LNCaP clone FGC (cell line): ENCODE data around the gene MED25.

Source experiments
- DNase-seq: peaks from one replicate; pipeline ENCODE4 v3.0.0-alpha.2; 2011; ENCODE audit warnings: low read depth
- H3K4me3 ChIP-seq: 2 replicates; pipeline ENCODE4 v1.5.1; 2011; ENCODE audit warnings: mild to moderate bottlenecking, low read depth, low read length, control low read depth
- CTCF ChIP-seq: IDR thresholded peaks from 2 replicates; pipeline ENCODE4 v1.5.1; 2012; ENCODE audit warnings: mild to moderate bottlenecking; ENCODE audit not compliant: control insufficient read depth, insufficient read depth; ENCODE audit errors: extremely low read depth

Gene MED25

GRCh38 chr19:49775742-49776370 is 42.2 kb upstream of the MED25 start:
- no peak for DNase-seq
- TF ChIP-seq CTCF = no peak
- no peak overlapping the region for H3K4me3 ChIP-seq

DNA sequence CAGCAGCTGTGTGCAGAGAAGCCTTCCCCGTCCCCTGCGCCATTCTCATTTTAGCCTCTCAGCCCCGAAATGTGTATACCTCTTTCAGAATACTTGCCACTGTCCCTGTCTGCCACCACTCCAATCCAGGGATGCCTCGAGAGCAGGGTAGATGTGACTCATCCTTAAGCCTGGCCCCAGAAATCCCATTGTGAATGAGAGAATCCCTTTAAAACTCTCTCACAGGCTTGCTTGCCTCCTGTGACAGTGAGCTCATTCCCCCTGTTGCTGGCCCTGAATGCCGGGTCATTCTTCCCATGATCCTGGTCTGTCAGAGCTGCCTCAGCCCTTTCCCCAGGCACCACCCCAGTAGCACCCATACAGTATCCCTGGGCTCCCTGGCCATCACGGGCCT is 41.7 kb upstream of the MED25 start:
- DNase-seq = no peak
- no peak overlapping the region for H3K4me3 ChIP-seq
- TF ChIP-seq CTCF = no peak

DNA sequence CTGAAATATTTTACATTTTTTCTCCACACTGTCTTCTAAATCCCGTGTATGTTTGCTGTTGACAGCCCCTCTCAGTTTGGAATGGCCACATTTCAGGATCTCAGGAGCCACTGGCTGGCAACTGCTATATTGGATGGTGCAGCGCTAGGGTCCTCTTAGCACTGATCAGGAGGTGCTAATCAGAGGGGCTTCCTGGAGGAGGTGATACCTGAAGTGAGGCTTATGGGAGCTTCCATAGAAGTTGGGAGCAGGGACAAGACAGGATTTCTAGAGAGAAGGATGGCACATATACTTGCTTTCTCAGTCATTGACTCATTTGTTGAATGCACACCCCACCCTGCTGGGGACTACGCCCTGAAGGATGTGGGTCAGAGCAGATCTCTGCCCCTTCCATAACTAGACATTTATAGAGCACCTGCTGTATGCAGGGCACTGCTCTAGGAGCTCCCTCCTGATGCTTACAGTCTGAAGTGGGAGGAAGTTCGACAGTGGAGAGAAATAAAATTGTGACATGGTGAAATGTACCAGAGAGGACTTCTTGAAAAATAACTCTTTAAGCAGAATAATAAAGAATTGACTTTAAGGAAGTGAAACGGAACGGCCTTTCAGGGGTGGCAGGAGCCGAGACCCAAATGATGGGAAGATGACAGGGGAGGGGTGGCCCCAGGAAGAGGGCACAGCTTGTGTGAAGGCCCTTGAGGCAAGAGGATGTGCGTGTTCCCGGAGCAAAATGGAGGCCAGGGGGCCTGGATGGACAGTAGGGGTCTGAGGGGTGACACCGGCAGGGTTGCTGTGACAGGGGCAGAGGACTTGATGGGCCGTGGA is 38.1 kb upstream of the MED25 start:
- no peak for TF ChIP-seq CTCF
- H3K4me3 ChIP-seq = no peak overlapping the region
- DNase-seq = no peak

- no peak for TF ChIP-seq CTCF
- H3K4me3 ChIP-seq = no peak overlapping the region
- DNase-seq = no peak
Measured at GRCh38 chr19:49780861-49781260, 37.2 kb upstream of the MED25 start.

GRCh38 chr19:49781394-49781793 is 36.7 kb upstream of the MED25 start:
- no peak overlapping the region for H3K4me3 ChIP-seq
- no peak for DNase-seq
- no peak for TF ChIP-seq CTCF

DNA sequence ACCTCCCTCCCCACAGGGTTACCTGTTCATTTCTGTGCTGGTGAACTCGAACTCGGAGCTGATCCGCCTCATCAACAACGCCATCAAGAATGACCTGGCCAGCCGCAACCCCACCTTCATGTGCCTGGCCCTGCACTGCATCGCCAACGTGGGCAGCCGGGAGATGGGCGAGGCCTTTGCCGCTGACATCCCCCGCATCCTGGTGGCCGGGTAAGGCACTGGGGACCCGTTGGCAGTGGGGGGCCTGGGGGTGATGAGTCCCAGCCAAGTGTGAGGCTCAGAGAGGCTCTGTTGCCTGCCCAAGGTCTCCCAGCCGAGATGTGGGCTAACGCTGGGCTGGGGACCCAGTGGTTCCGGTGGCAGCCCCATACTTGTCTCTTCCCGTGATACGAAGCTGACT is 35.6 kb upstream of the MED25 start:
- no peak for TF ChIP-seq CTCF
- DNase-seq = no peak
- no peak overlapping the region for H3K4me3 ChIP-seq
